ENCODE results near the gene BRD7.
A peak's percentile ranks its signal among the peaks of the same experiment; 100 is the strongest.

BRD7 gene

DNA sequence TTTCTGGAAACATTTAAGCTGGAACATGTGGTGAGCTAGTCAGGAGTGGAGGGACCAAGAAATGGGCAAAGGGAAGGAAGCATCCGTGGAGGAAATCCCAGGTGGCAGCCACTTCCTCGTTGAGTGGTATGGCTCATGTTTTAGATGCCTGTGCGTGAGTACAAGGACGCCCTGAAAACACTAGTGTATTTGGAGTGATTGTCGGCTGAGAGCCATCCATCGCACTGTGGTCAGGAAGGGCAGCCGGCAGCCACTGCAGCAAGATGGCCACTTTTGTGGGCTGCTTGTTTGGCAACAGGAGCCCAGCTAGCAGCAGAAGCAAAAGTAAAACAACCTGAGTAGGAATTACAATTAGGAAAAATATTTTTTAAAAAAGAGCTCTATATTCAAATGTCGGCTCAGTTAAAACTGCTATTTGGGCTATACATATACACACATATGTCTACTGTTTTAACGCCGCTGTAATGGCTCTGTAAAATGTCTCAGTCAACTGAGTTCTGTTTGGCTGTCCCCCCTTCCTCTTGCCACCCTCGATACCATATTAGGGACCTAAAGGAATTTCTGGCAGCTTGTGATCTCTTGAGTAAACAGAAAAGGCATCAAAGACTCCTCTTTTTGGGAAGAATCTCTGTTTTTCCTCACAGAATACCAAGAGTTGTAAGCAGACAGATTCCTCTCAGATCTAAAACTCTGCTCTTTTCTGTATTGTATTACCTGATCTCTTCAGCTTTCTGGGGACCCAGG is 39.2 kb downstream of the BRD7 start:
- no peaks in the 10 kb centered on the region for H3K4me1 ChIP-seq (ENCODE audit: control insufficient read depth, insufficient read depth, low read length)
- TF ChIP-seq, protein P1, sequence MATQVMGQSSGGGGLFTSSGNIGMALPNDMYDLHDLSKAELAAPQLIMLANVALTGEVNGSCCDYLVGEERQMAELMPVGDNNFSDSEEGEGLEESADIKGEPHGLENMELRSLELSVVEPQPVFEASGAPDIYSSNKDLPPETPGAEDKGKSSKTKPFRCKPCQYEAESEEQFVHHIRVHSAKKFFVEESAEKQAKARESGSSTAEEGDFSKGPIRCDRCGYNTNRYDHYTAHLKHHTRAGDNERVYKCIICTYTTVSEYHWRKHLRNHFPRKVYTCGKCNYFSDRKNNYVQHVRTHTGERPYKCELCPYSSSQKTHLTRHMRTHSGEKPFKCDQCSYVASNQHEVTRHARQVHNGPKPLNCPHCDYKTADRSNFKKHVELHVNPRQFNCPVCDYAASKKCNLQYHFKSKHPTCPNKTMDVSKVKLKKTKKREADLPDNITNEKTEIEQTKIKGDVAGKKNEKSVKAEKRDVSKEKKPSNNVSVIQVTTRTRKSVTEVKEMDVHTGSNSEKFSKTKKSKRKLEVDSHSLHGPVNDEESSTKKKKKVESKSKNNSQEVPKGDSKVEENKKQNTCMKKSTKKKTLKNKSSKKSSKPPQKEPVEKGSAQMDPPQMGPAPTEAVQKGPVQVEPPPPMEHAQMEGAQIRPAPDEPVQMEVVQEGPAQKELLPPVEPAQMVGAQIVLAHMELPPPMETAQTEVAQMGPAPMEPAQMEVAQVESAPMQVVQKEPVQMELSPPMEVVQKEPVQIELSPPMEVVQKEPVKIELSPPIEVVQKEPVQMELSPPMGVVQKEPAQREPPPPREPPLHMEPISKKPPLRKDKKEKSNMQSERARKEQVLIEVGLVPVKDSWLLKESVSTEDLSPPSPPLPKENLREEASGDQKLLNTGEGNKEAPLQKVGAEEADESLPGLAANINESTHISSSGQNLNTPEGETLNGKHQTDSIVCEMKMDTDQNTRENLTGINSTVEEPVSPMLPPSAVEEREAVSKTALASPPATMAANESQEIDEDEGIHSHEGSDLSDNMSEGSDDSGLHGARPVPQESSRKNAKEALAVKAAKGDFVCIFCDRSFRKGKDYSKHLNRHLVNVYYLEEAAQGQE (tag by site-specific recombination; IDR thresholded peaks at IDR 0.05), result no peak
- TF ChIP-seq, protein P2, sequence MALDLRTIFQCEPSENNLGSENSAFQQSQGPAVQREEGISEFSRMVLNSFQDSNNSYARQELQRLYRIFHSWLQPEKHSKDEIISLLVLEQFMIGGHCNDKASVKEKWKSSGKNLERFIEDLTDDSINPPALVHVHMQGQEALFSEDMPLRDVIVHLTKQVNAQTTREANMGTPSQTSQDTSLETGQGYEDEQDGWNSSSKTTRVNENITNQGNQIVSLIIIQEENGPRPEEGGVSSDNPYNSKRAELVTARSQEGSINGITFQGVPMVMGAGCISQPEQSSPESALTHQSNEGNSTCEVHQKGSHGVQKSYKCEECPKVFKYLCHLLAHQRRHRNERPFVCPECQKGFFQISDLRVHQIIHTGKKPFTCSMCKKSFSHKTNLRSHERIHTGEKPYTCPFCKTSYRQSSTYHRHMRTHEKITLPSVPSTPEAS (tag by site-specific recombination; IDR thresholded peaks at IDR 0.05), result no peak
- TF ChIP-seq ZNF701 (tag by site-specific recombination; IDR thresholded peaks at IDR 0.05), result no peak
- TF ChIP-seq, protein P3, sequence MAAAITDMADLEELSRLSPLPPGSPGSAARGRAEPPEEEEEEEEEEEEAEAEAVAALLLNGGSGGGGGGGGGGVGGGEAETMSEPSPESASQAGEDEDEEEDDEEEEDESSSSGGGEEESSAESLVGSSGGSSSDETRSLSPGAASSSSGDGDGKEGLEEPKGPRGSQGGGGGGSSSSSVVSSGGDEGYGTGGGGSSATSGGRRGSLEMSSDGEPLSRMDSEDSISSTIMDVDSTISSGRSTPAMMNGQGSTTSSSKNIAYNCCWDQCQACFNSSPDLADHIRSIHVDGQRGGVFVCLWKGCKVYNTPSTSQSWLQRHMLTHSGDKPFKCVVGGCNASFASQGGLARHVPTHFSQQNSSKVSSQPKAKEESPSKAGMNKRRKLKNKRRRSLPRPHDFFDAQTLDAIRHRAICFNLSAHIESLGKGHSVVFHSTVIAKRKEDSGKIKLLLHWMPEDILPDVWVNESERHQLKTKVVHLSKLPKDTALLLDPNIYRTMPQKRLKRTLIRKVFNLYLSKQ (tag by site-specific recombination; IDR thresholded peaks at IDR 0.05; ENCODE audit: borderline replicate concordance), result no peak
- POLR2A ChIA-PET, result no interaction called here
- CTCF ChIA-PET, result interaction anchor here (0.6 to 1.4 kb wide), 6 partner anchors 9 to 477 kb away, joined by 3 to 7 read pairs (median 4); no protein-coding TSS in a partner anchor
- peaks cover 7 to 86% of the 10 kb centered on the region in 2 experiments; a peak in 2 of 3 replicates for H3K36me3 ChIP-seq (ENCODE audit: control insufficient read depth in 2 of 2, insufficient read depth in 1 of 2, low read length in 2 of 2)
- no peaks in the 10 kb centered on the region for H3K9me3 ChIP-seq (ENCODE audit: control insufficient read depth, insufficient read depth, low read depth, low read length)
- no peak overlapping the region for H3K27ac ChIP-seq (ENCODE audit: extremely low read depth, low read depth, low read length)
- H3K4me3 ChIP-seq (ENCODE audit: low read depth, low read length), result no peak overlapping the region

DNA sequence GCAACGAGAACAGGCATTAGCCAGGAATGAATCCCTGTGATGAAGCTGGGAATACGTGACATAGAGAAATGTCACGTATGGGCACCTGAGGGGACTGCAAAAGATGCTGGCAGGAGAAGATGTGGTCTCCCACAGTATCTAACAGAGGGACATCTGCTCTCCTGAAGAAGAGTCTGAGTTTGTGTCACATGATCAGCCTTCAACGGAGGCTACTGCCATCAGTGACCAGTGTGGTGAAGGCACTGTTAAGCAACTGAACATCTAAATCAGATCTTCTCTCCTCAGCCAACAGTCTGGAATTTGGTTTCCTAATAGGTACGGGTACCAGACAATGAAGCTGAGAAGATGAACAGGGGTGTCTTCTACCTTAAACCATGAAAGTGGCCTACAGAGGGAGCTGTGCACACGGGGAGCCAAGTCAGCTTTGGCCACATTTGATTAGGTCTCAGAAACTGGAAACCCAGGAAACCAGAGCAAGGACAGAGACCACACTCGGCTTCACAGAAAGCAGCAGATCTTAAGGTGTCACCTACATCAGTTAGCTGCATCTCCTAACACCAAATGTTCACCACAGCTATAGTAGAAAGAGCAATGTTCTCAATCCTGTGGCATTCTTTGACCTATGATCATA is 41.8 kb downstream of the BRD7 start:
- ChIA-PET POLR2A (no interaction called here), CTCF (interaction anchor here (0.6 to 3.7 kb wide), 15 partner anchors 10 to 479 kb away, joined by 3 to 25 read pairs (median 4); no protein-coding TSS in a partner anchor)
- H3K36me3 ChIP-seq (ENCODE audit: control insufficient read depth in 2 of 2, insufficient read depth in 1 of 2, low read length in 2 of 2), result peaks cover 4 to 86% of the 10 kb centered on the region in 2 experiments; a peak in 2 of 3 replicates
- no peak overlapping the region for H3K27ac ChIP-seq (ENCODE audit: extremely low read depth, low read depth, low read length)
- no peak overlapping the region for H3K4me3 ChIP-seq (ENCODE audit: low read depth, low read length)
- no peaks in the 10 kb centered on the region for H3K9me3 ChIP-seq (ENCODE audit: control insufficient read depth, insufficient read depth, low read depth, low read length)
- H3K4me1 ChIP-seq (ENCODE audit: control insufficient read depth, insufficient read depth, low read length), result no peaks in the 10 kb centered on the region
- TF ChIP-seq GFI1B (tag by site-specific recombination; IDR thresholded peaks at IDR 0.05) (no peak), ZNF654 (tag by site-specific recombination; IDR thresholded peaks at IDR 0.05; ENCODE audit: low read depth) (0 out of 2 replicates have a peak, but pooled peaks have one; percentile 7)
- TF ChIP-seq, protein P4, sequence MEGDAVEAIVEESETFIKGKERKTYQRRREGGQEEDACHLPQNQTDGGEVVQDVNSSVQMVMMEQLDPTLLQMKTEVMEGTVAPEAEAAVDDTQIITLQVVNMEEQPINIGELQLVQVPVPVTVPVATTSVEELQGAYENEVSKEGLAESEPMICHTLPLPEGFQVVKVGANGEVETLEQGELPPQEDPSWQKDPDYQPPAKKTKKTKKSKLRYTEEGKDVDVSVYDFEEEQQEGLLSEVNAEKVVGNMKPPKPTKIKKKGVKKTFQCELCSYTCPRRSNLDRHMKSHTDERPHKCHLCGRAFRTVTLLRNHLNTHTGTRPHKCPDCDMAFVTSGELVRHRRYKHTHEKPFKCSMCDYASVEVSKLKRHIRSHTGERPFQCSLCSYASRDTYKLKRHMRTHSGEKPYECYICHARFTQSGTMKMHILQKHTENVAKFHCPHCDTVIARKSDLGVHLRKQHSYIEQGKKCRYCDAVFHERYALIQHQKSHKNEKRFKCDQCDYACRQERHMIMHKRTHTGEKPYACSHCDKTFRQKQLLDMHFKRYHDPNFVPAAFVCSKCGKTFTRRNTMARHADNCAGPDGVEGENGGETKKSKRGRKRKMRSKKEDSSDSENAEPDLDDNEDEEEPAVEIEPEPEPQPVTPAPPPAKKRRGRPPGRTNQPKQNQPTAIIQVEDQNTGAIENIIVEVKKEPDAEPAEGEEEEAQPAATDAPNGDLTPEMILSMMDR (tag by site-specific recombination; IDR thresholded peaks at IDR 0.05), result 0 out of 2 replicates have a peak, but pooled peaks have one; percentile 12

DNA sequence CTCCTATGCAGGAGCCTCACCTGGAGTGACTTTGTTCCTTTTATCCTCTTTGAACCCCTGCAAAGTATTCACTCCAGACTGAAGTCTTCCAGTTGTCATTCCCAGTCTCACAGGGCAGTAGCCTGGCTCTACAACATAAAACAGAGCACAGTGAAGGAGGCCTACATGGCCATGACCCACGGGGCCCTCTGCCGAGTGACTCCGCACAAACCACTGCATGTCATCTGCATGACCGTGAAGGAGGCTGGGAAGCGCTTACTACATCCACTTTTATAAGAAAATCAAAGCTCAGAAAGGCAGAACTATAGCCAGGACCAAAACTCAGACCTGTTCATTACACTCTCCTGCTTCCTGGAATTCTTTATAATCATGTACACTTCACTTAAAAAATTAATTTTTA is 42.5 kb downstream of the BRD7 start:
- peaks cover 10 to 90% of the 10 kb centered on the region in 2 experiments; a peak in 2 of 3 replicates for H3K36me3 ChIP-seq (ENCODE audit: control insufficient read depth in 2 of 2, insufficient read depth in 1 of 2, low read length in 2 of 2)
- TF ChIP-seq ZFP37 (tag by site-specific recombination; IDR thresholded peaks at IDR 0.05) (no peak), ZNF341 (tag by site-specific recombination; IDR thresholded peaks at IDR 0.05; ENCODE audit: low read depth) (no peak), ZNF174 (tag by site-specific recombination; IDR thresholded peaks at IDR 0.05) (no peak), ZNF394 (tag by site-specific recombination; IDR thresholded peaks at IDR 0.05; ENCODE audit: borderline replicate concordance) (no peak)
- TF ChIP-seq, protein P5, sequence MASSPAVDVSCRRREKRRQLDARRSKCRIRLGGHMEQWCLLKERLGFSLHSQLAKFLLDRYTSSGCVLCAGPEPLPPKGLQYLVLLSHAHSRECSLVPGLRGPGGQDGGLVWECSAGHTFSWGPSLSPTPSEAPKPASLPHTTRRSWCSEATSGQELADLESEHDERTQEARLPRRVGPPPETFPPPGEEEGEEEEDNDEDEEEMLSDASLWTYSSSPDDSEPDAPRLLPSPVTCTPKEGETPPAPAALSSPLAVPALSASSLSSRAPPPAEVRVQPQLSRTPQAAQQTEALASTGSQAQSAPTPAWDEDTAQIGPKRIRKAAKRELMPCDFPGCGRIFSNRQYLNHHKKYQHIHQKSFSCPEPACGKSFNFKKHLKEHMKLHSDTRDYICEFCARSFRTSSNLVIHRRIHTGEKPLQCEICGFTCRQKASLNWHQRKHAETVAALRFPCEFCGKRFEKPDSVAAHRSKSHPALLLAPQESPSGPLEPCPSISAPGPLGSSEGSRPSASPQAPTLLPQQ (tag by site-specific recombination; IDR thresholded peaks at IDR 0.05), result no peak
- TF ChIP-seq, protein P6, sequence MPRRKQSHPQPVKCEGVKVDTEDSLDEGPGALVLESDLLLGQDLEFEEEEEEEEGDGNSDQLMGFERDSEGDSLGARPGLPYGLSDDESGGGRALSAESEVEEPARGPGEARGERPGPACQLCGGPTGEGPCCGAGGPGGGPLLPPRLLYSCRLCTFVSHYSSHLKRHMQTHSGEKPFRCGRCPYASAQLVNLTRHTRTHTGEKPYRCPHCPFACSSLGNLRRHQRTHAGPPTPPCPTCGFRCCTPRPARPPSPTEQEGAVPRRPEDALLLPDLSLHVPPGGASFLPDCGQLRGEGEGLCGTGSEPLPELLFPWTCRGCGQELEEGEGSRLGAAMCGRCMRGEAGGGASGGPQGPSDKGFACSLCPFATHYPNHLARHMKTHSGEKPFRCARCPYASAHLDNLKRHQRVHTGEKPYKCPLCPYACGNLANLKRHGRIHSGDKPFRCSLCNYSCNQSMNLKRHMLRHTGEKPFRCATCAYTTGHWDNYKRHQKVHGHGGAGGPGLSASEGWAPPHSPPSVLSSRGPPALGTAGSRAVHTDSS (tag by site-specific recombination; IDR thresholded peaks at IDR 0.05), result no peak
- TF ChIP-seq, protein P2 (tag by site-specific recombination; IDR thresholded peaks at IDR 0.05), result no peak

More for the DNA sequence above, 42.5 kb downstream of the BRD7 start:
- ChIA-PET CTCF (interaction anchor here (0.6 to 3.7 kb wide), 10 partner anchors 9 to 480 kb away, joined by 3 to 25 read pairs (median 4); no protein-coding TSS in a partner anchor), POLR2A (no interaction called here)
- Histone ChIP-seq H3K9me3 (ENCODE audit: control insufficient read depth, insufficient read depth, low read depth, low read length) (no peaks in the 10 kb centered on the region), H3K4me3 (ENCODE audit: low read depth, low read length) (no peak overlapping the region), H3K27ac (ENCODE audit: extremely low read depth, low read depth, low read length) (no peak overlapping the region), H3K4me1 (ENCODE audit: control insufficient read depth, insufficient read depth, low read length) (no peaks in the 10 kb centered on the region)

Measured in HEK293 (cell line).